ENCODE results near the gene WLS.

GRCh38 chr1:68198752-68199151, 33.6 kb downstream of the WLS start:
- TF ChIP-seq CTCF (IDR thresholded peaks at IDR 0.05), result no peak
- no peak for TF ChIP-seq EZH2 (IDR thresholded peaks at IDR 0.05; ENCODE audit: borderline replicate concordance, insufficient read depth, low read depth, low read length, poor library complexity, severe bottlenecking)

Measured in B cell (primary cell).